WTC11 (cell line): ENCODE data around the gene OTOA.

Experiments used
- E2F1 ChIP-seq: sonication (generic); formaldehyde crosslinking; IDR thresholded peaks from 2 replicates; pipeline ENCODE4 v1.8.0; 2022; ENCODE audit warnings: mild to moderate bottlenecking, missing genetic modification reagents
- FOXK1 ChIP-seq: sonication (generic); formaldehyde crosslinking; IDR thresholded peaks from 2 replicates; pipeline ENCODE4 v1.8.0; 2022; ENCODE audit warnings: mild to moderate bottlenecking, moderate library complexity, missing genetic modification reagents
- IRF1 ChIP-seq: sonication (generic); formaldehyde crosslinking; IDR thresholded peaks from 2 replicates; pipeline ENCODE4 v1.8.0; 2023; ENCODE audit warnings: missing genetic modification reagents
- JUN ChIP-seq: sonication (generic); formaldehyde crosslinking; IDR thresholded peaks from 2 replicates; pipeline ENCODE4 v1.8.0; 2023; ENCODE audit warnings: mild to moderate bottlenecking, missing genetic modification reagents
- SMAD4 ChIP-seq: sonication (generic); formaldehyde crosslinking; IDR thresholded peaks from 2 replicates; pipeline ENCODE4 v1.8.0; 2022; ENCODE audit warnings: mild to moderate bottlenecking, missing genetic modification reagents
- SOX15 ChIP-seq: fragments of 250-450 bp; sonication (Bioruptor Pico); IDR thresholded peaks from 2 replicates; pipeline ENCODE4 v1.9.0; 2021; ENCODE audit warnings: mild to moderate bottlenecking
- SP1 ChIP-seq: sonication (generic); formaldehyde crosslinking; conservative IDR thresholded peaks from 2 replicates; pipeline ENCODE4 v1.8.1; 2022; ENCODE audit warnings: missing genetic modification reagents
- TCF7 ChIP-seq: sonication (generic); formaldehyde crosslinking; IDR thresholded peaks from 2 replicates; pipeline ENCODE4 v1.8.0; 2022; ENCODE audit warnings: mild to moderate bottlenecking, low read depth, missing genetic modification reagents, moderate library complexity
- USF2 ChIP-seq: sonication (generic); formaldehyde crosslinking; IDR thresholded peaks from 2 replicates; pipeline ENCODE4 v1.8.1; 2023; ENCODE audit warnings: mild to moderate bottlenecking, missing genetic modification reagents, moderate library complexity
- ZNF423 ChIP-seq: fragments of 250-450 bp; sonication (Bioruptor Pico); IDR thresholded peaks from 2 replicates; pipeline ENCODE4 v2.1.2; 2022; ENCODE audit warnings: mild to moderate bottlenecking, moderate library complexity
- TF ChIP-seq, protein P1 (sequence below): fragments of 200-600 bp; IDR thresholded peaks from 2 replicates; pipeline ENCODE4 v1.8.0; 2022; ENCODE audit warnings: antibody characterized with exemption
- TF ChIP-seq, protein P2 (sequence below): sonication (generic); formaldehyde crosslinking; IDR thresholded peaks from 2 replicates; pipeline ENCODE4 v1.8.1; 2022; ENCODE audit warnings: mild to moderate bottlenecking, missing genetic modification reagents, moderate library complexity, borderline replicate concordance

- TF ChIP-seq IRF1 (CRISPR knock-in tag) (no peak), ZNF423 (CRISPR knock-in tag) (no peak), SOX15 (CRISPR knock-in tag) (no peak), E2F1 (CRISPR knock-in tag) (no peak), TCF7 (no peak), JUN (CRISPR knock-in tag) (no peak), SP1 (CRISPR knock-in tag) (no peak), FOXK1 (CRISPR knock-in tag) (no peak), USF2 (CRISPR knock-in tag) (no peak), SMAD4 (CRISPR knock-in tag) (no peak)
- TF ChIP-seq, protein P1, sequence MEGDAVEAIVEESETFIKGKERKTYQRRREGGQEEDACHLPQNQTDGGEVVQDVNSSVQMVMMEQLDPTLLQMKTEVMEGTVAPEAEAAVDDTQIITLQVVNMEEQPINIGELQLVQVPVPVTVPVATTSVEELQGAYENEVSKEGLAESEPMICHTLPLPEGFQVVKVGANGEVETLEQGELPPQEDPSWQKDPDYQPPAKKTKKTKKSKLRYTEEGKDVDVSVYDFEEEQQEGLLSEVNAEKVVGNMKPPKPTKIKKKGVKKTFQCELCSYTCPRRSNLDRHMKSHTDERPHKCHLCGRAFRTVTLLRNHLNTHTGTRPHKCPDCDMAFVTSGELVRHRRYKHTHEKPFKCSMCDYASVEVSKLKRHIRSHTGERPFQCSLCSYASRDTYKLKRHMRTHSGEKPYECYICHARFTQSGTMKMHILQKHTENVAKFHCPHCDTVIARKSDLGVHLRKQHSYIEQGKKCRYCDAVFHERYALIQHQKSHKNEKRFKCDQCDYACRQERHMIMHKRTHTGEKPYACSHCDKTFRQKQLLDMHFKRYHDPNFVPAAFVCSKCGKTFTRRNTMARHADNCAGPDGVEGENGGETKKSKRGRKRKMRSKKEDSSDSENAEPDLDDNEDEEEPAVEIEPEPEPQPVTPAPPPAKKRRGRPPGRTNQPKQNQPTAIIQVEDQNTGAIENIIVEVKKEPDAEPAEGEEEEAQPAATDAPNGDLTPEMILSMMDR = no peak
- TF ChIP-seq, protein P2, sequence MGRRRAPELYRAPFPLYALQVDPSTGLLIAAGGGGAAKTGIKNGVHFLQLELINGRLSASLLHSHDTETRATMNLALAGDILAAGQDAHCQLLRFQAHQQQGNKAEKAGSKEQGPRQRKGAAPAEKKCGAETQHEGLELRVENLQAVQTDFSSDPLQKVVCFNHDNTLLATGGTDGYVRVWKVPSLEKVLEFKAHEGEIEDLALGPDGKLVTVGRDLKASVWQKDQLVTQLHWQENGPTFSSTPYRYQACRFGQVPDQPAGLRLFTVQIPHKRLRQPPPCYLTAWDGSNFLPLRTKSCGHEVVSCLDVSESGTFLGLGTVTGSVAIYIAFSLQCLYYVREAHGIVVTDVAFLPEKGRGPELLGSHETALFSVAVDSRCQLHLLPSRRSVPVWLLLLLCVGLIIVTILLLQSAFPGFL (CRISPR knock-in tag) = no peak
Observed at GRCh38 chr16:21638573-21638975, 25.2 kb upstream of the OTOA start.
